MG63 (cell line): Measurements from ENCODE around the gene PROM1. TPM values are rescaled to one million over a fixed set of nuclear protein-coding genes. Genes with fewer than 3 reads are reported as not detected.

Experiments
- DNase-seq: peaks from one replicate; pipeline ENCODE4 v3.0.0-alpha.2; 2020
- H3K27me3 ChIP-seq: fragments of 250-450 bp; sonication (Bioruptor Pico); 2 replicates; pipeline ENCODE4 v1.5.1; 2020; ENCODE audit warnings: mild to moderate bottlenecking, moderate library complexity
- H3K36me3 ChIP-seq: fragments of 250-450 bp; sonication (Bioruptor Pico); 2 replicates; pipeline ENCODE4 v1.5.1; 2020; ENCODE audit warnings: mild to moderate bottlenecking, moderate library complexity
- H3K4me3 ChIP-seq: fragments of 250-450 bp; sonication (Bioruptor Pico); 2 replicates; pipeline ENCODE4 v1.5.1; 2020; ENCODE audit warnings: mild to moderate bottlenecking, moderate library complexity
- H3K9me3 ChIP-seq: fragments of 250-450 bp; sonication (Bioruptor Pico); 2 replicates; pipeline ENCODE4 v1.5.1; 2020; ENCODE audit warnings: mild to moderate bottlenecking, moderate library complexity
- total RNA-seq: library from RNA; depleted of rRNA; stranded (reverse); fragments of >200 nt; shearing (Covaris generic); gene quantifications from 2 replicates; pipeline ENCODE4 v1.2.3, GENCODE V29; 2014; ENCODE audit warnings: low replicate concordance

PROM1 gene
- total RNA-seq, 1 experiment from 2014 or later = not detected

- H3K4me3 ChIP-seq = no peak overlapping the region
- no peak for DNase-seq
- no peaks in the 10 kb centered on the region for H3K27me3 ChIP-seq
- H3K36me3 ChIP-seq = no peaks in the 10 kb centered on the region
- no peaks in the 10 kb centered on the region for H3K9me3 ChIP-seq
Observed at GRCh38 chr4:15992167-15992485, 91.7 kb downstream of the PROM1 start.

- Histone ChIP-seq H3K4me3 (no peak overlapping the region), H3K27me3 (no peaks in the 10 kb centered on the region), H3K36me3 (no peaks in the 10 kb centered on the region), H3K9me3 (no peaks in the 10 kb centered on the region)
- no peak for DNase-seq
Observed at GRCh38 chr4:15990570-15991285, 93.1 kb downstream of the PROM1 start.

- DNase-seq = peak; percentile 15
- Histone ChIP-seq H3K36me3 (no peaks in the 10 kb centered on the region), H3K9me3 (no peaks in the 10 kb centered on the region), H3K4me3 (no peak overlapping the region), H3K27me3 (no peaks in the 10 kb centered on the region)
Observed at GRCh38 chr4:15989424-15989823, 94.4 kb downstream of the PROM1 start.

- DNase-seq = no peak
- no peaks in the 10 kb centered on the region for H3K9me3 ChIP-seq
- H3K4me3 ChIP-seq = no peak overlapping the region
- H3K27me3 ChIP-seq = no peaks in the 10 kb centered on the region
- no peaks in the 10 kb centered on the region for H3K36me3 ChIP-seq
Observed at GRCh38 chr4:15988222-15988621, 95.6 kb downstream of the PROM1 start.

GRCh38 chr4:15986907-15987306 is 96.9 kb downstream of the PROM1 start:
- Histone ChIP-seq H3K9me3 (no peaks in the 10 kb centered on the region), H3K27me3 (no peaks in the 10 kb centered on the region), H3K4me3 (no peak overlapping the region), H3K36me3 (no peaks in the 10 kb centered on the region)
- DNase-seq = no peak

GRCh38 chr4:15983610-15984009 is 100.2 kb downstream of the PROM1 start:
- Histone ChIP-seq H3K36me3 (no peaks in the 10 kb centered on the region), H3K27me3 (no peaks in the 10 kb centered on the region), H3K9me3 (no peaks in the 10 kb centered on the region), H3K4me3 (no peak overlapping the region)
- DNase-seq = no peak

- no peaks in the 10 kb centered on the region for H3K36me3 ChIP-seq
- H3K9me3 ChIP-seq = no peaks in the 10 kb centered on the region
- no peak overlapping the region for H3K4me3 ChIP-seq
- H3K27me3 ChIP-seq = no peaks in the 10 kb centered on the region
- no peak for DNase-seq
Observed at GRCh38 chr4:15982842-15983524, 100.8 kb downstream of the PROM1 start.

- Histone ChIP-seq H3K36me3 (no peaks in the 10 kb centered on the region), H3K27me3 (no peaks in the 10 kb centered on the region), H3K9me3 (no peaks in the 10 kb centered on the region), H3K4me3 (no peak overlapping the region)
- no peak for DNase-seq
Observed at GRCh38 chr4:15976456-15977447, 107.1 kb downstream of the PROM1 start.

- DNase-seq = no peak
- H3K4me3 ChIP-seq = no peak overlapping the region
- no peaks in the 10 kb centered on the region for H3K9me3 ChIP-seq
- H3K36me3 ChIP-seq = no peaks in the 10 kb centered on the region
- no peaks in the 10 kb centered on the region for H3K27me3 ChIP-seq
Observed at GRCh38 chr4:15971068-15971801, 112.6 kb downstream of the PROM1 start.

- Histone ChIP-seq H3K4me3 (no peak overlapping the region), H3K36me3 (no peaks in the 10 kb centered on the region), H3K27me3 (no peaks in the 10 kb centered on the region), H3K9me3 (no peaks in the 10 kb centered on the region)
- DNase-seq = no peak
Observed at GRCh38 chr4:15968551-15969300, 115.1 kb downstream of the PROM1 start.

GRCh38 chr4:15965325-15965724 is 118.5 kb downstream of the PROM1 start:
- no peak overlapping the region for H3K4me3 ChIP-seq
- no peak for DNase-seq
- H3K9me3 ChIP-seq = no peaks in the 10 kb centered on the region
- no peaks in the 10 kb centered on the region for H3K36me3 ChIP-seq
- no peaks in the 10 kb centered on the region for H3K27me3 ChIP-seq

- no peaks in the 10 kb centered on the region for H3K27me3 ChIP-seq
- no peaks in the 10 kb centered on the region for H3K36me3 ChIP-seq
- no peaks in the 10 kb centered on the region for H3K9me3 ChIP-seq
- DNase-seq = no peak
- no peak overlapping the region for H3K4me3 ChIP-seq
Observed at GRCh38 chr4:15964159-15964558, 119.7 kb downstream of the PROM1 start.

- H3K9me3 ChIP-seq = no peaks in the 10 kb centered on the region
- no peak overlapping the region for H3K4me3 ChIP-seq
- DNase-seq = no peak
- H3K36me3 ChIP-seq = no peaks in the 10 kb centered on the region
- no peaks in the 10 kb centered on the region for H3K27me3 ChIP-seq
Observed at GRCh38 chr4:15963576-15963975, 120.2 kb downstream of the PROM1 start.

- no peaks in the 10 kb centered on the region for H3K27me3 ChIP-seq
- no peaks in the 10 kb centered on the region for H3K36me3 ChIP-seq
- no peaks in the 10 kb centered on the region for H3K9me3 ChIP-seq
- no peak within 1 kb of the TSS for H3K4me3 ChIP-seq
- DNase-seq = peak; percentile 31
Observed at GRCh38 chr4:15963001-15963451, 120.8 kb downstream of the PROM1 start, which contains the start of gene FGFBP2. FGFBP2 (minus strand) TSS chr4:15963175; CDS start chr4:15963129, 46 bp downstream.

- no peaks in the 10 kb centered on the region for H3K27me3 ChIP-seq
- no peak overlapping the region for H3K4me3 ChIP-seq
- no peaks in the 10 kb centered on the region for H3K9me3 ChIP-seq
- H3K36me3 ChIP-seq = no peaks in the 10 kb centered on the region
- DNase-seq = no peak
Observed at GRCh38 chr4:15961781-15962510, 121.9 kb downstream of the PROM1 start.
